Fibroblast of upper back skin (primary cell): Measurements from ENCODE around the gene BLOC1S3.
"Not testable (repeated sequence)": the region's sequence is repeated elsewhere in the genome, so short reads cannot be mapped to it uniquely, and the experiment has no call there.

Source experiments
- DNase-seq: peaks from one replicate; pipeline ENCODE4 v3.0.0-alpha.2; 2013

BLOC1S3 gene

GRCh38 chr19:45186509-45187334 is 8.1 kb downstream of the BLOC1S3 start:
- no peak for DNase-seq

GRCh38 chr19:45187421-45188100 is 9.0 kb downstream of the BLOC1S3 start:
- DNase-seq, result no peak

- no peak for DNase-seq
Measured at GRCh38 chr19:45189971-45190370, 11.4 kb downstream of the BLOC1S3 start.

- no peak for DNase-seq
Measured at GRCh38 chr19:45191375-45191774, 12.8 kb downstream of the BLOC1S3 start.

- DNase-seq, result no peak
Measured at GRCh38 chr19:45195764-45196163, 17.2 kb downstream of the BLOC1S3 start.

- peak; percentile 54 for DNase-seq
Measured at GRCh38 chr19:45200568-45200967, 22.0 kb downstream of the BLOC1S3 start.

- no peak for DNase-seq
Measured at GRCh38 chr19:45202637-45203036, 24.1 kb downstream of the BLOC1S3 start.

- DNase-seq, result no peak
Measured at GRCh38 chr19:45205810-45206209, 27.2 kb downstream of the BLOC1S3 start.

GRCh38 chr19:45206328-45206727 is 27.7 kb downstream of the BLOC1S3 start:
- no peak for DNase-seq

- DNase-seq, result peak; percentile 26
Measured at GRCh38 chr19:45211751-45212381, 33.3 kb downstream of the BLOC1S3 start.

GRCh38 chr19:45213031-45213430 is 34.4 kb downstream of the BLOC1S3 start:
- DNase-seq, result no peak

GRCh38 chr19:45215391-45216191 is 37.0 kb downstream of the BLOC1S3 start:
- DNase-seq, result no peak

- peak; percentile 31 for DNase-seq
Measured at GRCh38 chr19:45216667-45217066, 38.1 kb downstream of the BLOC1S3 start.

GRCh38 chr19:45217193-45217956 is 38.8 kb downstream of the BLOC1S3 start:
- no peak for DNase-seq

GRCh38 chr19:45217957-45218334 is 39.4 kb downstream of the BLOC1S3 start:
- DNase-seq, result no peak

- no peak for DNase-seq
Measured at GRCh38 chr19:45218426-45218825, 39.8 kb downstream of the BLOC1S3 start.

- DNase-seq, result no peak
Measured at GRCh38 chr19:45218911-45219743, 40.5 kb downstream of the BLOC1S3 start.

GRCh38 chr19:45222724-45223123 is 44.1 kb downstream of the BLOC1S3 start:
- DNase-seq, result no peak

- no peak for DNase-seq
Measured at GRCh38 chr19:45223879-45224278, 45.3 kb downstream of the BLOC1S3 start.

- DNase-seq, result no peak
Measured at GRCh38 chr19:45224645-45225044, 46.1 kb downstream of the BLOC1S3 start.

- not testable (repeated sequence) for DNase-seq
Measured at GRCh38 chr19:45229056-45229455, 50.5 kb downstream of the BLOC1S3 start.
